K562 (cell line): Measurements from ENCODE around the gene COL4A5. TPM values are rescaled to one million over a fixed set of nuclear protein-coding genes. Genes with fewer than 3 reads are reported as not detected.

Experiments used
- ATAC-seq: fragments of 200-7000 bp; cut with Tn5 transposase; 3 replicates; pipeline ENCODE4 v1.9.1; 2020; ENCODE audit warnings: moderate library complexity
- BruUV-seq: library from RNA; stranded (reverse); fragments of 400-500 nt; replicated peaks from 2 replicates; lab custom pipeline; 2021; lab: Mats Ljungman, UMichigan
- CTCF ChIA-PET: fragments of 300-600 bp; formaldehyde crosslinking; extraction: SDS; loops from one replicate; lab custom pipeline; 2021; ENCODE audit warnings: low intra/inter-chr PET ratio; lab: Yijun Ruan, JAX
- POLR2A ChIA-PET: fragments of 300-600, 350-650 bp; sonication (Branson Sonifier 250); formaldehyde crosslinking; extraction: SDS; loops from one replicate; lab custom pipeline; 2021; ENCODE audit warnings: antibody characterized with exemption, inconsistent platforms; lab: Yijun Ruan, JAX
- DNase-seq, 4 experiments: peaks; one replicate each; pipeline versions ENCODE4 v3.0.0 to v3.0.0-alpha.2; 2011 to 2018; ENCODE audit warnings: low spot score in 3 of 4, mixed read lengths in 3 of 4; ENCODE audit errors: extremely low read depth in 1 of 4
- FAIRE-seq: peaks from 2 replicates; lab custom pipeline; 2011; peaks lifted over from hg19 to GRCh38; lab: Jason Lieb, UNC
- H2AFZ ChIP-seq: 2 replicates; pipeline ENCODE4 v1.6.0; 2011; ENCODE audit warnings: low read depth, low read length, control low read depth, inconsistent platforms
- H3K27ac ChIP-seq: fragments of 200-600 bp; 3 replicates; pipeline ENCODE4 v1.8.0; 2011; ENCODE audit warnings: low read depth, mild to moderate bottlenecking, control low read depth, inconsistent platforms, low read length, moderate library complexity, mixed read lengths; ENCODE audit errors: extremely low read depth
- H3K27me3 ChIP-seq, 2 experiments: fragments of 300-600 bp in 1 of 2; 2 replicates in 1 of 2; 3 replicates in 1 of 2; pipeline versions ENCODE4 v1.6.0 to v1.8.0; 2011; ENCODE audit warnings: inconsistent platforms in 2 of 2, low read length in 2 of 2, mild to moderate bottlenecking in 1 of 2, mixed read lengths in 1 of 2, moderate library complexity in 1 of 2; ENCODE audit not compliant: control insufficient read depth in 2 of 2, insufficient read depth in 2 of 2
- H3K36me3 ChIP-seq: fragments of 300-600 bp; 3 replicates; pipeline ENCODE4 v1.8.0; 2011; ENCODE audit warnings: mild to moderate bottlenecking, low read length, inconsistent platforms; ENCODE audit not compliant: control insufficient read depth, insufficient read depth
- H3K4me1 ChIP-seq, 2 experiments: fragments of 200-600 bp in 1 of 2; replicated peaks in 1 of 2; 2 replicates in 1 of 2; 3 replicates in 1 of 2; pipeline versions ENCODE4 v1.5.1 to v1.8.0; 2011; ENCODE audit warnings: inconsistent platforms in 2 of 2, low read length in 2 of 2, mild to moderate bottlenecking in 1 of 2, mixed read lengths in 1 of 2, moderate library complexity in 1 of 2; ENCODE audit not compliant: control insufficient read depth in 2 of 2, insufficient read depth in 2 of 2
- H3K4me2 ChIP-seq: 2 replicates; pipeline ENCODE4 v1.6.1; 2011; ENCODE audit warnings: low read length, control low read depth, inconsistent platforms, mixed read lengths; ENCODE audit not compliant: insufficient read depth
- H3K4me3 ChIP-seq: fragments of 200-600 bp; sonication (generic), shearing (Covaris generic); 2 replicates; pipeline ENCODE4 v1.5.1; 2016; ENCODE audit warnings: control low read depth, inconsistent platforms
- H3K79me2 ChIP-seq: fragments of 200-600 bp; 3 replicates; pipeline ENCODE4 v1.8.0; 2011; ENCODE audit warnings: low read length, inconsistent platforms; ENCODE audit not compliant: control insufficient read depth, insufficient read depth
- H3K9ac ChIP-seq, 2 experiments: 2 replicates each; pipeline versions ENCODE4 v1.6.0 to v1.6.1; 2011; ENCODE audit warnings: low read depth in 2 of 2, low read length in 2 of 2, control low read depth in 1 of 2, inconsistent platforms in 1 of 2, mild to moderate bottlenecking in 1 of 2, mixed read lengths in 1 of 2; ENCODE audit not compliant: insufficient read depth in 1 of 2
- H3K9me1 ChIP-seq: one replicate; pipeline ENCODE4 v1.6.0; 2011; ENCODE audit warnings: inconsistent platforms, mild to moderate bottlenecking, low read length, moderate library complexity; ENCODE audit not compliant: control insufficient read depth, insufficient read depth
- H3K9me3 ChIP-seq: replicated peaks from 2 replicates; pipeline ENCODE4 v1.5.1; 2011; ENCODE audit warnings: low read depth, low read length, inconsistent platforms; ENCODE audit not compliant: control insufficient read depth, insufficient read depth
- H4K20me1 ChIP-seq: replicated peaks from 2 replicates; pipeline ENCODE4 v1.6.1; 2011; ENCODE audit warnings: low read length, inconsistent platforms, mixed read lengths; ENCODE audit not compliant: control insufficient read depth, insufficient read depth
- FOXA1 ChIP-seq: fragments of 450-650 bp; IDR thresholded peaks from 2 replicates; pipeline ENCODE4 v1.6.1; 2016; ENCODE audit warnings: mild to moderate bottlenecking, borderline replicate concordance
- MTF1 ChIP-seq: fragments of 250-450 bp; sonication (Bioruptor Pico); IDR thresholded peaks from 2 replicates; pipeline ENCODE4 v1.9.0; 2021; ENCODE audit warnings: moderate library complexity, mild to moderate bottlenecking, inconsistent platforms, borderline replicate concordance
- NFXL1 ChIP-seq: fragments of 450-650 bp; formaldehyde crosslinking; IDR thresholded peaks from 2 replicates; pipeline ENCODE4 v1.4.0; 2021; ENCODE audit warnings: mild to moderate bottlenecking
- U2AF2 ChIP-seq: fragments of 200-400 bp; formaldehyde crosslinking; optimal IDR thresholded peaks from 2 replicates; pipeline ENCODE3; 2017; ENCODE audit warnings: low read depth, mild to moderate bottlenecking, low read length
- WHSC1 ChIP-seq: IDR thresholded peaks from one replicate; pipeline ENCODE4 v1.6.1; 2012; ENCODE audit warnings: low read length, control low read depth, inconsistent platforms
- WGBS: fragments of 100-300 bp; shearing (Covaris generic); methylation state at CpG from one replicate; pipeline ENCODE4 v1.1.6; 2016; ENCODE audit warnings: low coverage, mixed read lengths; ENCODE audit not compliant: insufficient coverage; ENCODE audit errors: missing lambda C conversion rate; 5-methylcytosine and 5-hydroxymethylcytosine counted together
- in situ Hi-C: fragments of 300-500 bp; cut with MboI; formaldehyde crosslinking; loops from 4 replicates; pipeline ENCODE4 v1.15.0; 2018; ENCODE audit warnings: inconsistent platforms, mixed read lengths
- intact Hi-C: fragments of 100-400 bp; cut with micrococcal nuclease; formaldehyde crosslinking; loops from 2 replicates; pipeline ENCODE4 v1.14.2; 2022
- polyA plus RNA-seq, 8 experiments: library from polyadenylated mRNA; depleted of rRNA in 4 of 8; stranded (reverse) in 5 of 8; unstranded in 3 of 8; fragments of >200 nt; fragmentation: Nextera tagmentation in 2 of 8; fragmentation: Illumina TruSeq in 1 of 8; extraction: Ambion mirVana in 2 of 8; extraction: Trizol in 1 of 8; gene quantifications; 2 replicates each; pipeline versions ENCODE4 v1.2.1 to v1.2.3, GENCODE V29; 2011 to 2014; ENCODE audit warnings: inconsistent platforms in 1 of 8, missing spikeins in 1 of 8
- total RNA-seq, 7 experiments: library from RNA; depleted of rRNA in 6 of 7; stranded (reverse); fragments of >200 nt in 6 of 7; fragmentation: Illumina TruSeq in 2 of 7; extraction: Trizol in 2 of 7; gene quantifications; 2 replicates each; pipeline versions ENCODE4 v1.2.1 to v1.2.3, GENCODE V29; 2011 to 2021; ENCODE audit warnings: low replicate concordance in 1 of 7

COL4A5 gene
- total and polyA plus RNA-seq, 9 of the 15 experiments (the other 6 are each of a cell fraction or from before 2014, with no cell fraction given): 0.66 to 2.5 (median 1.8) TPM

GRCh38 chrX:108734426-108734825, 294.8 kb downstream of the COL4A5 start:
- POLR2A ChIA-PET: no interaction called here
- ATAC-seq (no peak), DNase-seq (no peak)
- H3K4me2 ChIP-seq: no peak overlapping the region
- peaks cover 0 to 13% of the 10 kb centered on the region in 2 experiments; a peak in 2 of 5 replicates for H3K4me1 ChIP-seq
- no peaks in the 10 kb centered on the region for H3K9me1 ChIP-seq
- no TSS peak for BruUV-seq
- H4K20me1 ChIP-seq: no peaks in the 10 kb centered on the region
- H3K4me3 ChIP-seq: no peak overlapping the region
- TF ChIP-seq U2AF2 (no peak), MTF1 (no peak)
- TF ChIP-seq, all 486 proteins: peak for 0
- H3K79me2 ChIP-seq: no peaks in the 10 kb centered on the region
- H3K27me3 ChIP-seq: peaks cover 0 to 19% of the 10 kb centered on the region in 2 experiments; a peak in 2 of 5 replicates
- H3K36me3 ChIP-seq: no peaks in the 10 kb centered on the region
- H2AFZ ChIP-seq: no peak overlapping the region
- intact Hi-C loops (no loop called here), in situ Hi-C loops (no loop called here)
- no peak for FAIRE-seq
- CTCF ChIA-PET: no interaction called here
- no peak overlapping the region for H3K9ac ChIP-seq
- no peak overlapping the region for H3K27ac ChIP-seq
- H3K9me3 ChIP-seq: no peaks in the 10 kb centered on the region
- 0% methylated on average over 5 of the region's 7 CpGs for WGBS

- intact Hi-C loops: no loop called here
- Histone ChIP-seq H3K79me2 (no peaks in the 10 kb centered on the region), H2AFZ (no peak overlapping the region), H3K27ac (no peak overlapping the region), H3K9ac (no peak overlapping the region), H3K4me1 (peaks cover 0 to 13% of the 10 kb centered on the region in 2 experiments; a peak in 2 of 5 replicates), H3K9me3 (no peaks in the 10 kb centered on the region), H3K4me2 (no peak overlapping the region), H3K4me3 (no peak overlapping the region), H3K36me3 (no peaks in the 10 kb centered on the region), H3K27me3 (peaks cover 0 to 19% of the 10 kb centered on the region in 2 experiments; a peak in 2 of 5 replicates), H3K9me1 (no peaks in the 10 kb centered on the region), H4K20me1 (no peaks in the 10 kb centered on the region)
- FAIRE-seq (no peak), DNase-seq (no peak), ATAC-seq (no peak)
- ChIA-PET POLR2A (no interaction called here), CTCF (no interaction called here)
- 16% methylated on average over 15 of the region's 36 CpGs for WGBS
- no peak for TF ChIP-seq FOXA1
- TF ChIP-seq NFXL1 (CRISPR knock-in tag): no peak
- no peak for TF ChIP-seq WHSC1
- no TSS peak for BruUV-seq
- in situ Hi-C loops: no loop called here
These were observed 295.5 kb downstream of the COL4A5 start for GRCh38 chrX:108735091-108735678.
